ENCODE measurements around the gene ACP3.

The ACP3 gene

GRCh38 chr3:132318451-132318850, 1.2 kb downstream of the ACP3 start:
- no peak for DNase-seq

DNA sequence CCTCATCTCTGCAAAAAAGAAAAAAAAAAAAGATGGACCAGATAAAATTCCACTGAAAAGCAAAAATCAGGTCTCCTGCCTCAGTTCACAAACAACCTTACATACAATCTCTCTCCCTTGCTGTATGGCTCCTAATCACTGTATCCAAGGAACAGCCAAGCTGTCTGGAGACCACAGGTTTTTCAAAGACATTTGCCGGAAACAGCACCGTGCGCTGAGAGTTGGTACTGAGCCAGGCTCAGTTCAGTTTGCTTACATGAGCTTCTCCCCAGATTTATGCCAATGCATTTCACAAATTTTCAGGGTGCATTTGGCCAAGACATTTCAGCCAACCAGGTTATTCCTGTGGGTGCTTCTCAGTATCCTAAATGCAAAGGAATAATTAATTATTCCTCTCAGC, 4.1 kb downstream of the ACP3 start:
- DNase-seq = no peak

- DNase-seq = no peak
Measured at GRCh38 chr3:132325103-132325606, 7.9 kb downstream of the ACP3 start.

DNA sequence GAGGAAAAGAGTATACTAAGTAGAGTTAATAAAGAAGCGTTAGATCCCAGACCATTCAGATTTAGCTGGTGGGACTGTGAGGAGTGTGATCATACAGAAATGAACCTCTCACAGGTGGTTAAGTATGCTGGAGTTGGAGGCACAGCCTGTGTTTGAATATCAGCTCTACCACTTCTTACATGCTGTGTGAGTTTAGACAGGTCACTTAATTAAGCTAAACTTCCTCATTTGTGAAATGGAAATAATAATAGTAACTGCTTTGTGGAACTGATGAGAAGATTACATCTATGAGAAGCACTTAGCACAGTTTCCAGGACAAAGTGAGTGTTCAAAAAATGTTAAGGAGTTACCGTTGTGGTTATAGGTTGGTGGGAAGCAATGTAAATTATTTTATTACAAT, 8.4 kb downstream of the ACP3 start:
- DNase-seq = no peak

GRCh38 chr3:132326251-132326650, 9.0 kb downstream of the ACP3 start:
- no peak for DNase-seq

GRCh38 chr3:132332082-132332481, 14.9 kb downstream of the ACP3 start:
- DNase-seq = no peak

GRCh38 chr3:132332508-132332907, 15.3 kb downstream of the ACP3 start:
- no peak for DNase-seq

- no peak for DNase-seq
Measured at GRCh38 chr3:132341746-132342145, 24.5 kb downstream of the ACP3 start.

GRCh38 chr3:132342183-132342582, 25.0 kb downstream of the ACP3 start:
- no peak for DNase-seq

DNA sequence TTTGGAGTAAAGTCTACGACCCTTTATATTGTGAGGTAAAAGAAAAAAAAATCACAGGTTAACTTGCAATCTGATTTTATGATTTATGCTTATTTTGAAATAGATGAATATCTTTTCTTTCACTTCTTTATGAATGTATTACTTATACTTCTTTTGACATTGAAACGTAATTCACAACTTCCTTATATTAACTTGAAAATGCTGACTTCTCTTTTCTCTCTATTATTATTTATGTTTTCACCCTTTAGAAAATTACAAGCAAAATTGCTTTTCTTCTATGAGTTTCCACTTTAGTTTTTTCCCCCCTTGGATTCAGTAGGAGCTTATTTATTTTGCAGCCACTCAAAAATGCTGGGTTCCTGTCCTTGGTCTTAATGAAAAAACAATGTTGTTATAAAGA, 25.4 kb downstream of the ACP3 start:
- DNase-seq = no peak

DNA sequence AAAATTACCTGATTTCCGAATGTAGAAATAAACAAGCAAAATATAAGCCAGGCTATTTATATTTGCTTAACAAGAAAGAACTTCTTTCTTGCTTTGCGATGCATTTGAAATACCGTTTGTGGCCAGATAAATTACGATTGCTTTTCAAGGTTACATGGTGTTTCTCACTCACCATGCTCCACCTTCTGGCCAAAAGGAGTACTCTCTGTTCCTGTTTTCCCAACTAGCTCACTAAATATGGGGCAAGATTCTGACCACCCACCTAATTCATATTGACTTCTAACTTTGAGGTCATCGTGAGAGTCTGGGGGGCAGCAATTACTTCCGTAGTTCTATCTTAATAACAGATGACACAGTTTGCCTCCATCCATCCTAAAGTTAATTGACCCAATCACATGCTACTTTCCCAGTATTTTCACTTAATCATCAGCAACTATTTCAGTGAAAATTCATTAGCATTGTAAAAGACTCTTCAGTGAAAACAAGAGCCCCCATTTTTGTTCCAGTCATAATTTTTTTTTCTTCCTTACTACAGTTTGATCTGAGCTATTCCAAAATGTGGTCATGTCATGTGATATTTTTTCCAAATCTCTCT, 25.9 kb downstream of the ACP3 start:
- DNase-seq = no peak

DNA sequence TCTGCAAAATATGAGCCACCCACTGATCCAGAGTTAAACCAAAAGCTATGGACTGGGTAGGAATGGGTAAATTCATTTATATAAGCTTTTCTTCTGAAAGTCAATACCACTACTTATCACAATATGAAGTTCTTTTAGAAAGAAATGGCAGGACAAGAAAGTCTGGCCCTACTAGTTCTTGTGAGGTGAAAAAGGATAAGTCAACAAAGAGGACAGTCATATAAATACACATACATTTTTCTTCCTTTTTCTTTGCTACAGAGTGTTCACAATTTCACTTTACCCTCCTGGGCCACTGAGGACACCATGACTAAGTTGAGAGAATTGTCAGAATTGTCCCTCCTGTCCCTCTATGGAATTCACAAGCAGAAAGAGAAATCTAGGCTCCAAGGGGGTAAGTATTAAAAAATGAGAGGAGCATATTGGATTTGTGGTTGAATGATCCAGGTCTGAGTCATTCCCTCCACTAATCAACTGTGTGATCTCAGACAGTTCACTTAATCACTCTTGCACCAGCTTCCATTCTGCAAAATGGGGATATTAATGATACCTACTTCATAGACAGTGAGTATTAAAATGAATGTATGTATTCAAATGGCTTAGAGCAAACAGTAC, 27.6 kb downstream of the ACP3 start:
- no peak for DNase-seq

GRCh38 chr3:132346841-132347736, 29.9 kb downstream of the ACP3 start:
- no peak for DNase-seq

GRCh38 chr3:132347811-132348210, 30.6 kb downstream of the ACP3 start:
- no peak for DNase-seq

DNA sequence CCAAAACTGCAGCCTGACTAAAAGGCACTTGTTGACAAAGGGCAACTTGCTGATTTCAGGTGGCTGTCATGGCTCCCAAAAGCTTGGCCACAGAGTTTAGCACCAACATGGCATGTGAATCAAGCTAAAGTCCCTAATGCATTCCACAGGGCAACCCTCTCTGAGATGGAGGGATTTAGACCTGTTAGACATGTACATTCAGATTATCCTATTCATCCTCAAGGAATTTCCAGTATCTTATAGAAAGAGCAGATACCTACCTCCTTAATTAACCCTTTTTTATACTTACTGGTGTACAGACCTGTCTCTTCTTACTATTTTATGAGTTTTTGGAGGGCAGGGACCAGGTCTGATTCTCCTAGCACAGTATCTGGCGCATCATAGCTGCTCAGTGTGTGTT, 31.3 kb downstream of the ACP3 start:
- no peak for DNase-seq

- no peak for DNase-seq
Measured at GRCh38 chr3:132350814-132351213, 33.6 kb downstream of the ACP3 start.

- DNase-seq = no peak
Measured at GRCh38 chr3:132351222-132351806, 34.1 kb downstream of the ACP3 start.

DNA sequence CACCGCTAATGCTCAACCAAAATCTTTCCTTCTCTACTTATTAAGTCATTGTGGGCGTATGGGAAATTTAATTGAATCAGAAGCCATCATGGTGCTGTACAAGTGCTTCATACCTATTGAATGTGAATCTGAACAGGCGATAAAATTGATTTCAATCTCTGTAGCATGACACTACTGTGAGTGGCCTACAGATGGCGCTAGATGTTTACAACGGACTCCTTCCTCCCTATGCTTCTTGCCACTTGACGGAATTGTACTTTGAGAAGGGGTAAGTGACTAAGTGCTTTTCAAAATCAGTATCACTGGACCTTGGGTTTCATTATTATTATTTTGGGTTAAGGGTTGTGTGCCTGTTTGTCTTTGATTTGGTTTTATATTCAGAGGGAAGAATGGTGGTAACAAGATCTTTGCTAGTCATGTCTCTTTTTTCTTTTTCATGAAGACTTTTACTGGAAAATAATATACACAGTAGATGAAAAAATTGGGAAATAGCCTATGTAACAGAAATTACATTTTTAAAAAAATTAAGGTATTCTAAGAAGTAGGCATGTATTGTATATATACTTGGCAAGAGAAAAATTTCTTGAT, 35.4 kb downstream of the ACP3 start:
- peak; percentile 60 for DNase-seq

DNA sequence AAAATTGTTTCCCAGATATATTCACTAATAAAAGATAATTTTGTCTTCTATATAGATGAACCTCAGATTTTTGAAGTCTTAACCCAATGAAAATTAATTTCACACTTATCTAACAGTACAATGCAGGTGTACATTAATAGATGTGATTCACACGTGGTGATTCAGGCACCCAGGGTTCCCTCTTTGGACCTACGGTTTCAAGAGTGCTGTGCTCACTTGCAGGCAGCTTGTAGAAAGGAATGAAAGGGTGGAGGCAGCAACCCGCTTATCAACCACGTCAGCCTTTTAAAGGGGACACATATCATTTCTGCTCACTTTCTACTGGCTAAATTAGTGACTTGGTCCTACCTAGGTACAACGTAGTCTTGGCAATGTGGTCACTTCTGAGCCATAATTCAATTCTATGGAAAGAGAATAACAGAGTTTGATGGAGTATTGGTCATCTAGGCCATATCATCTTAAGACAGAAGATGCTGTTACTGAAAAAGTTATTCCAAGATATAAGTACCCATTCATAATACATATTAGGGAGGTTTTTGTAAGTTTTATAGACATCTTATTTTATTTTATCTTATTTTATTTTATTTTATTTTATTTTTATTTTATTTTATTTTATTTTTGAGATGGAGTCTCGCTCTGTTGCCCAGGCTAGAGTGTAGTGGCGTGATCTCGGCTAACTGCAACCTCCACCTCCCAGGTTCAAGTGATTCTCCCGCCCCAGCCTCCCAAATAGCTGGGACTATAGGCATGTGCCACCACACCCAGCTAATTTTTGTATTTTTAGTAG, 37.9 kb downstream of the ACP3 start:
- no peak for DNase-seq

DNA sequence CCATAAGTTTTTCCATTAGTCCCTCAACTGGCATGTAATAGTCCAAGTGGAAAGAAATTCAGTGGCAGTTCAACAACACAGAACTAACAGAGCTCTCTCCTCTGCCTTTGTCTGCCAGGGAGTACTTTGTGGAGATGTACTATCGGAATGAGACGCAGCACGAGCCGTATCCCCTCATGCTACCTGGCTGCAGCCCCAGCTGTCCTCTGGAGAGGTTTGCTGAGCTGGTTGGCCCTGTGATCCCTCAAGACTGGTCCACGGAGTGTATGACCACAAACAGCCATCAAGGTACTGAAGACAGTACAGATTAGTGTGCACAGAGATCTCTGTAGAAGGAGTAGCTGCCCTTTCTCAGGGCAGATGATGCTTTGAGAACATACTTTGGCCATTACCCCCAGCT, 39.4 kb downstream of the ACP3 start:
- DNase-seq = no peak

DNA sequence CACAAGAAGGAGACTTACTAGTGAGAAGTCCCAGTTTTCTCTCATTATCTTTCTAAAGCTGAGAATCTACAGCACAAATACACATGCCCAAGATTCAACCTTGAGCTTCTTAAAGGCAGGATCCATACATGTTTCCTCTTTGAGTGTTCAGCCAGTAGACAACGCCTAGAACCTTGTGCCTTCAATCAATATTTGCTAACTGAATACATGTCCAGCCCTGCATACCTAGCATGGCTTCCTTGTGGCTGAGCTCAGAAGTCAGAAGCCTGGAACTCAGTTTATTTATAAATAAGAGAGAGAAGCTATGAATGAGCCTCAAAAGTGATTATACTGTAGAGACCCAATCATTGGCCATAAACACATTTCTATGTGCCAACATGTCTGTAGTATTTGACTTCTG, 43.5 kb downstream of the ACP3 start:
- DNase-seq = no peak

GRCh38 chr3:132362329-132362728, 45.1 kb downstream of the ACP3 start:
- DNase-seq = no peak

All from activated naive CD4-positive, alpha-beta T cell treated with anti-CD3 and anti-CD28 coated beads, Interleukin-2, amount 50 U/mL, for 16 hours (primary cell).